H1 (cell line): ENCODE measurements around the gene B3GALT4. TPM values are rescaled to one million over a fixed set of nuclear protein-coding genes. Genes with fewer than 3 reads are reported as not detected.

Source experiments
- CTCF ChIA-PET: fragments of 300-600 bp; sonication (Branson Sonifier 250); formaldehyde crosslinking; loops from one replicate; lab custom pipeline; 2021; ENCODE audit not compliant: partially characterized antibody; lab: Charles Lee
- POLR2A ChIA-PET: fragments of 300-600 bp; sonication (Branson Sonifier 250); formaldehyde crosslinking; loops from one replicate; lab custom pipeline; 2021; ENCODE audit warnings: inconsistent platforms; ENCODE audit not compliant: partially characterized antibody; lab: Charles Lee
- DNase-seq, 2 experiments: peaks; one replicate each; pipeline versions ENCODE4 v3.0.0 to v3.0.0-alpha.2; 2010 to 2022; ENCODE audit warnings: low spot score in 2 of 2, low read depth in 1 of 2, mixed read lengths in 1 of 2
- FAIRE-seq: peaks from 2 replicates; lab custom pipeline; 2011; peaks lifted over from hg19 to GRCh38; lab: Jason Lieb, UNC
- H2AFZ ChIP-seq: 2 replicates; pipeline ENCODE4 v1.8.1; 2012; ENCODE audit warnings: low read length, inconsistent platforms
- H2AK5ac ChIP-seq: 2 replicates; pipeline ENCODE4 v1.6.1; 2013; ENCODE audit warnings: low read depth, low read length
- H2BK120ac ChIP-seq: replicated peaks from 2 replicates; pipeline ENCODE3; 2013; ENCODE audit warnings: low read depth, low read length, inconsistent platforms
- H2BK12ac ChIP-seq: 2 replicates; pipeline ENCODE4 v1.6.1; 2013; ENCODE audit warnings: low read depth, low read length
- H2BK15ac ChIP-seq: 2 replicates; pipeline ENCODE4 v1.6.1; 2013; ENCODE audit warnings: low read length
- H2BK20ac ChIP-seq: 2 replicates; pipeline ENCODE4 v1.6.1; 2013; ENCODE audit warnings: low read length
- H2BK5ac ChIP-seq: 2 replicates; pipeline ENCODE4 v1.6.1; 2013; ENCODE audit warnings: low read depth, low read length
- H3K14ac ChIP-seq: 2 replicates; pipeline ENCODE4 v1.6.1; 2013; ENCODE audit warnings: inconsistent platforms; ENCODE audit not compliant: insufficient read length
- H3K18ac ChIP-seq: 2 replicates; pipeline ENCODE4 v1.6.1; 2013; ENCODE audit warnings: low read length; ENCODE audit errors: extremely low read depth
- H3K23ac ChIP-seq: 2 replicates; pipeline ENCODE4 v1.6.1; 2013; ENCODE audit warnings: inconsistent platforms; ENCODE audit not compliant: insufficient read length
- H3K23me2 ChIP-seq: 2 replicates; pipeline ENCODE4 v1.6.1; 2013; ENCODE audit warnings: low read depth, low read length
- H3K27ac ChIP-seq: 2 replicates; pipeline ENCODE4 v1.6.1; 2011; ENCODE audit warnings: low read depth, low read length, inconsistent platforms
- H3K27me3 ChIP-seq, 4 experiments: replicated peaks in 1 of 4; 1 replicate in 1 of 4; 2 replicates in 3 of 4; pipeline versions ENCODE4 v1.6.1 to v1.8.1; 2011 to 2013; ENCODE audit warnings: low read length in 3 of 4, mild to moderate bottlenecking in 3 of 4, inconsistent platforms in 2 of 4, mixed read lengths in 2 of 4, moderate library complexity in 1 of 4; ENCODE audit not compliant: control insufficient read depth in 3 of 4, insufficient read depth in 3 of 4; ENCODE audit errors: extremely low read depth in 1 of 4
- H3K36me3 ChIP-seq, 4 experiments: 2 replicates each; pipeline versions ENCODE4 v1.6.1 to v1.8.1; 2011 to 2013; ENCODE audit warnings: mild to moderate bottlenecking in 4 of 4, low read length in 3 of 4, moderate library complexity in 2 of 4, control low read depth in 1 of 4, inconsistent platforms in 1 of 4; ENCODE audit not compliant: insufficient read depth in 4 of 4, control insufficient read depth in 2 of 4
- H3K4ac ChIP-seq: replicated peaks from 2 replicates; pipeline ENCODE3; 2013; ENCODE audit warnings: low read length, low read depth, mixed read lengths, inconsistent platforms; ENCODE audit not compliant: insufficient read length
- H3K4me1 ChIP-seq, 4 experiments: replicated peaks in 1 of 4; 1 replicate in 1 of 4; 2 replicates in 3 of 4; pipeline versions ENCODE4 v1.6.1 to v1.8.1; 2011 to 2013; ENCODE audit warnings: low read length in 3 of 4, inconsistent platforms in 2 of 4, mixed read lengths in 1 of 4; ENCODE audit not compliant: insufficient read depth in 4 of 4, control insufficient read depth in 3 of 4
- H3K4me2 ChIP-seq, 2 experiments: 2 replicates each; pipeline versions ENCODE4 v1.6.1 to v1.8.1; 2011 to 2013; ENCODE audit warnings: low read depth in 2 of 2, low read length in 2 of 2, control low read depth in 1 of 2, inconsistent platforms in 1 of 2, mild to moderate bottlenecking in 1 of 2; ENCODE audit not compliant: insufficient read depth in 1 of 2
- H3K4me3 ChIP-seq, 4 experiments: fragments of 200-600, 300-600 bp in 1 of 4; sonication (generic), shearing (Covaris generic), sonication (Bioruptor Twin) in 1 of 4; 2 replicates each; pipeline versions ENCODE4 v1.5.1 to v1.8.1; 2011 to 2016; ENCODE audit warnings: low read length in 4 of 4, low read depth in 3 of 4, control low read depth in 2 of 4, inconsistent platforms in 2 of 4, mild to moderate bottlenecking in 2 of 4, mixed read lengths in 1 of 4, moderate library complexity in 1 of 4; ENCODE audit not compliant: insufficient read depth in 2 of 4; ENCODE audit errors: extremely low read depth in 1 of 4
- H3K56ac ChIP-seq: replicated peaks from 2 replicates; pipeline ENCODE3; 2013; ENCODE audit warnings: low read depth, mild to moderate bottlenecking, mixed read lengths, low read length, inconsistent platforms; ENCODE audit not compliant: insufficient read length
- H3K79me1 ChIP-seq: 2 replicates; pipeline ENCODE4 v1.6.1; 2013; ENCODE audit warnings: low read depth, low read length, control low read depth
- H3K79me2 ChIP-seq, 2 experiments: 2 replicates each; pipeline versions ENCODE4 v1.6.1 to v1.8.1; 2012 to 2013; ENCODE audit warnings: low read length in 2 of 2, mild to moderate bottlenecking in 2 of 2, inconsistent platforms in 1 of 2; ENCODE audit not compliant: insufficient read depth in 2 of 2, control insufficient read depth in 1 of 2
- H3K9ac ChIP-seq, 4 experiments: replicated peaks in 1 of 4; 1 replicate in 1 of 4; 2 replicates in 3 of 4; pipeline versions ENCODE4 v1.6.1 to v1.8.1; 2011 to 2013; ENCODE audit warnings: low read depth in 3 of 4, low read length in 3 of 4, control low read depth in 2 of 4, mild to moderate bottlenecking in 2 of 4, moderate library complexity in 2 of 4, inconsistent platforms in 1 of 4; ENCODE audit errors: extremely low read depth in 1 of 4
- H3K9me3 ChIP-seq, 2 experiments: 2 replicates each; pipeline versions ENCODE4 v1.6.1 to v1.8.1; 2012 to 2013; ENCODE audit warnings: mild to moderate bottlenecking in 2 of 2, moderate library complexity in 2 of 2, control low read depth in 1 of 2, inconsistent platforms in 1 of 2, low read depth in 1 of 2, low read length in 1 of 2, mixed read lengths in 1 of 2; ENCODE audit not compliant: insufficient read depth in 2 of 2
- H4K20me1 ChIP-seq, 2 experiments: replicated peaks in 1 of 2; 2 replicates each; pipeline versions ENCODE3 to v1.8.1; 2011 to 2013; ENCODE audit warnings: inconsistent platforms in 2 of 2, low read length in 2 of 2, mild to moderate bottlenecking in 1 of 2; ENCODE audit not compliant: insufficient read depth in 2 of 2, control insufficient read depth in 1 of 2
- H4K5ac ChIP-seq: 2 replicates; pipeline ENCODE4 v1.6.1; 2013; ENCODE audit warnings: low read length, low read depth, mixed read lengths, inconsistent platforms; ENCODE audit not compliant: insufficient read length
- H4K8ac ChIP-seq: 2 replicates; pipeline ENCODE4 v1.8.0; 2013; ENCODE audit warnings: mild to moderate bottlenecking, moderate library complexity, low read length, inconsistent platforms; ENCODE audit not compliant: insufficient read depth; ENCODE audit errors: extremely low read depth
- H4K91ac ChIP-seq: replicated peaks from 2 replicates; pipeline ENCODE3; 2013; ENCODE audit warnings: low read length, mixed read lengths, inconsistent platforms; ENCODE audit not compliant: insufficient read length
- BACH1 ChIP-seq: IDR thresholded peaks from 2 replicates; pipeline ENCODE4 v1.6.1; 2012; ENCODE audit warnings: low read length, improper control_type of control experiment
- BRCA1 ChIP-seq: IDR thresholded peaks from 2 replicates; pipeline ENCODE4 v1.6.1; 2012; ENCODE audit warnings: low read depth, low read length, improper control_type of control experiment
- POU5F1 ChIP-seq: IDR thresholded peaks from 2 replicates; pipeline ENCODE4 v1.6.1; 2011; ENCODE audit warnings: low read depth, mild to moderate bottlenecking, low read length, moderate library complexity
- SRF ChIP-seq: IDR thresholded peaks from 2 replicates; pipeline ENCODE4 v1.6.1; 2011; ENCODE audit warnings: mild to moderate bottlenecking, low read depth, low read length, moderate library complexity
- TAF1 ChIP-seq: IDR thresholded peaks from 2 replicates; pipeline ENCODE4 v1.6.1; 2011; ENCODE audit warnings: mild to moderate bottlenecking, low read depth, low read length
- whole genome bisulfite sequencing, 2 experiments: shearing (Covaris generic) in 1 of 2; methylation state at CpG; one replicate each; pipeline versions ENCODE4 v1.1.6 to v1.1.7; 2013 to 2015; ENCODE audit warnings: low lambda C conversion rate in 2 of 2, mixed read lengths in 2 of 2, inconsistent platforms in 1 of 2, low coverage in 1 of 2, missing lambda C conversion rate in 1 of 2; ENCODE audit not compliant: insufficient replicate concordance in 2 of 2, insufficient coverage in 1 of 2, insufficient read length in 1 of 2; ENCODE audit errors: extremely low coverage in 1 of 2, missing lambda C conversion rate in 1 of 2; 5-methylcytosine and 5-hydroxymethylcytosine counted together
- polyA plus RNA-seq, 7 experiments: library from polyadenylated mRNA; depleted of rRNA in 3 of 7; stranded (reverse) in 5 of 7; unstranded in 2 of 7; fragments of >200 nt in 5 of 7; fragments of 200-250 nt in 2 of 7; gene quantifications; 1 replicate in 5 of 7; 2 replicates in 1 of 7; 4 replicates in 1 of 7; pipeline versions ENCODE4 v1.2.1 to v1.2.3, GENCODE V29; 2011 to 2013; ENCODE audit warnings: missing spikeins in 2 of 7, mixed read lengths in 2 of 7
- total RNA-seq: library from RNA; stranded (reverse); fragmentation: NEBNext Ultra II Directional; extraction: Animal tissue kit (Norgen Biotek cat#: 25700); gene quantifications from 2 replicates; pipeline ENCODE4 v1.2.1, GENCODE V29; 2021

The B3GALT4 gene
- total and polyA plus RNA-seq, 2 of the 8 experiments (the other 6 are each of a cell fraction or from before 2014, with no cell fraction given), result 2.2 to 3.0 TPM

DNA sequence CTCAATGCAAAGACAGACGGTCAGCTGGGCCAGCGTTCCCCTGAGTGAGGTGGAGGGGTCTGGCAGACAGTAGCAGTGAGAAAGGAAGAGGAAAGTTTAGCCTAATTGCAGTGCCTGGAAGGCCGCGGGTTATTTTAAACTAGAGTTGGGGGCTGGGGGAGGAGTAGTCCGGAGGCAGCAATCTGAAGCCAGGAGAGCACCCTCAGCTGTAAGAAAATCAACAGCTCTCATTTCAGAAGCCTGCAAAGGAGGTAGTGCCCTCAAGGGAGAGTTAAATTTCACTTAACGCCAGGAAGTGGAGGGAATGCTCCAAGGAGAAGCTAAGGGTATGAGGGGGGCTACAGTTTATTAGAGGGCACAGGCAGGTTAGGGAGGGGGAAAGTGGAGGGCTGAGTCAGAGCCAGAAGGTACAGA lies 41.7 kb upstream of the B3GALT4 start:
- no peak for FAIRE-seq
- CTCF ChIA-PET, result interaction anchor here (0.6 to 11.0 kb wide), 10 partner anchors 8 to 251 kb away, joined by 3 to 107 read pairs (median 3); no protein-coding TSS in a partner anchor

More for the DNA sequence above, 41.7 kb upstream of the B3GALT4 start:
- H3K14ac ChIP-seq, result no peak overlapping the region
- no peak overlapping the region for H2BK20ac ChIP-seq
- no peak overlapping the region for H4K91ac ChIP-seq
- no peak overlapping the region for H2BK120ac ChIP-seq
- H3K27me3 ChIP-seq, result peaks cover 0 to 3% (median 0%) of the 10 kb centered on the region in 4 experiments; a peak in 1 of 7 replicates
- no peak overlapping the region for H3K23ac ChIP-seq
- no peaks in the 10 kb centered on the region for H3K23me2 ChIP-seq
- H2AFZ ChIP-seq, result peak overlapping the region; percentile 13; the same call in 1 of the 2 replicates
- H4K20me1 ChIP-seq, result no peaks in the 10 kb centered on the region
- 42% methylated on average over 6 of the region's 6 CpGs; no CpG with 5 or more reads in 1 of the 2 experiments for WGBS, 2 experiments
- H2BK12ac ChIP-seq, result peak overlapping the region; percentile 43; the same call in 1 of the 2 replicates
- H3K79me1 ChIP-seq, result no peaks in the 10 kb centered on the region
- no peak overlapping the region for H3K18ac ChIP-seq
- H3K36me3 ChIP-seq, result no peaks in the 10 kb centered on the region
- H2BK15ac ChIP-seq, result peak overlapping the region; percentile 46; the same call in 1 of the 2 replicates
- no peak overlapping the region for H3K56ac ChIP-seq
- POLR2A ChIA-PET, result interaction anchor here (1.6 to 1.8 kb wide), 2 partner anchors 13 to 36 kb away, joined by 7 to 9 read pairs; partner anchors contain the start of genes RPS18 and VPS52
- H3K4me1 ChIP-seq, result peaks cover 0 to 3% (median 2%) of the 10 kb centered on the region in 4 experiments; a peak in 3 of 7 replicates
- no peak overlapping the region for H3K27ac ChIP-seq
- no peak overlapping the region for H3K4ac ChIP-seq
- H4K8ac ChIP-seq, result no peak overlapping the region
- H3K9me3 ChIP-seq, result no peaks in the 10 kb centered on the region
- TF ChIP-seq SRF (no peak), TAF1 (no peak), BACH1 (no peak), POU5F1 (no peak), BRCA1 (no peak)
- H3K4me2 ChIP-seq, result peak overlapping the region in 1 of 2 experiments; percentile 11; a peak in 2 of 4 replicates
- H2BK5ac ChIP-seq, result no peak overlapping the region
- DNase-seq, result no peak
- no peak overlapping the region for H3K4me3 ChIP-seq
- H3K9ac ChIP-seq, result no peak overlapping the region
- H2AK5ac ChIP-seq, result no peak overlapping the region; the same call in 1 of the 2 replicates
- H3K79me2 ChIP-seq, result no peaks in the 10 kb centered on the region
- no peak overlapping the region for H4K5ac ChIP-seq
